HL-60 (cell line): Measurements from ENCODE around the gene CDH20.

ENCODE experiments used
- DNase-seq, 2 experiments: peaks; one replicate each; pipeline ENCODE4 v3.0.0-alpha.2; 2010 to 2020; ENCODE audit warnings: low read depth in 1 of 2, low spot score in 1 of 2
- H3K27ac ChIP-seq: fragments of 250-450 bp; sonication (Bioruptor Pico); replicated peaks from 2 replicates; pipeline ENCODE4 v1.5.1; 2020; ENCODE audit warnings: mild to moderate bottlenecking, moderate library complexity
- H3K27me3 ChIP-seq: fragments of 250-450 bp; sonication (Bioruptor Pico); 2 replicates; pipeline ENCODE4 v1.5.1; 2021; ENCODE audit warnings: mild to moderate bottlenecking, moderate library complexity; ENCODE audit not compliant: insufficient read depth, poor library complexity, severe bottlenecking
- H3K4me3 ChIP-seq: replicated peaks from 2 replicates; pipeline ENCODE4 v1.5.1; 2011; ENCODE audit warnings: mild to moderate bottlenecking, control low read depth, low read length; ENCODE audit not compliant: insufficient read depth
- CTCF ChIP-seq: IDR thresholded peaks from one replicate; pipeline ENCODE4 v1.5.1; 2011; ENCODE audit warnings: low read length, control low read depth, inconsistent platforms; ENCODE audit not compliant: insufficient read depth
- GABPA ChIP-seq: IDR thresholded peaks from 2 replicates; pipeline ENCODE4 v1.6.1; 2012; ENCODE audit warnings: low read depth
- POLR2AphosphoS5 ChIP-seq: IDR thresholded peaks from 2 replicates; pipeline ENCODE4 v1.6.1; 2012; ENCODE audit warnings: low read depth
- REST ChIP-seq: IDR thresholded peaks from 2 replicates; pipeline ENCODE4 v1.6.1; 2012; ENCODE audit warnings: low read depth; ENCODE audit not compliant: insufficient replicate concordance
- SPI1 ChIP-seq: IDR thresholded peaks from 2 replicates; pipeline ENCODE4 v1.6.1; 2012; ENCODE audit warnings: low read depth, mild to moderate bottlenecking, borderline replicate concordance

Gene CDH20

GRCh38 chr18:61474341-61474740 lies 141.1 kb downstream of the CDH20 start:
- TF ChIP-seq SPI1: no peak
- no peak for TF ChIP-seq REST
- TF ChIP-seq POLR2AphosphoS5: no peak
- no peak for TF ChIP-seq CTCF
- TF ChIP-seq GABPA: no peak
- Histone ChIP-seq H3K4me3 (no peak overlapping the region), H3K27me3 (no peaks in the 10 kb centered on the region), H3K27ac (no peak overlapping the region)
- DNase-seq: no peak

- TF ChIP-seq REST: no peak
- TF ChIP-seq POLR2AphosphoS5: no peak
- no peak for TF ChIP-seq SPI1
- TF ChIP-seq GABPA: no peak
- TF ChIP-seq CTCF: no peak
- no peak overlapping the region for H3K4me3 ChIP-seq
- H3K27me3 ChIP-seq: no peaks in the 10 kb centered on the region
- DNase-seq: no peak
- H3K27ac ChIP-seq: no peak overlapping the region
These were observed 141.7 kb downstream of the CDH20 start for GRCh38 chr18:61474918-61475317.

- no peaks in the 10 kb centered on the region for H3K27me3 ChIP-seq
- TF ChIP-seq CTCF: no peak
- no peak for TF ChIP-seq GABPA
- TF ChIP-seq POLR2AphosphoS5: no peak
- no peak for TF ChIP-seq SPI1
- TF ChIP-seq REST: no peak
- no peak for DNase-seq
These were observed 142.7 kb downstream of the CDH20 start for GRCh38 chr18:61475931-61476330.

More at GRCh38 chr18:61475931-61476330, 142.7 kb downstream of the CDH20 start:
- H3K27ac ChIP-seq: no peak overlapping the region
- no peak overlapping the region for H3K4me3 ChIP-seq
